Ascending aorta (tissue), 2 donors: ENCODE measurements around the gene UIMC1. TPM values are rescaled to one million over a fixed set of nuclear protein-coding genes. Genes with fewer than 3 reads are reported as not detected.

Source experiments
- DNase-seq, 2 donors: peaks; one replicate each; pipeline ENCODE4 v3.0.0-alpha.2; 2019; ENCODE audit warnings: low spot score in 2 of 2
- H3K27ac ChIP-seq, 2 donors: fragments of 200-600 bp; sonication (generic); one replicate each; pipeline ENCODE4 v1.5.1; 2016 to 2017; ENCODE audit warnings: mild to moderate bottlenecking in 1 of 2
- H3K27me3 ChIP-seq: fragments of 200-600 bp; sonication (generic); one replicate; pipeline ENCODE4 v1.5.1; 2017
- H3K36me3 ChIP-seq, 2 donors: fragments of 200-600 bp; sonication (generic); one replicate each; pipeline ENCODE4 v1.5.1; 2016
- H3K4me1 ChIP-seq, 2 donors: fragments of 200-600 bp; sonication (generic); one replicate each; pipeline ENCODE4 v1.5.1; 2016 to 2017; ENCODE audit warnings: mild to moderate bottlenecking in 1 of 2
- H3K4me3 ChIP-seq, 2 donors: fragments of 200-600 bp; sonication (generic); one replicate each; pipeline ENCODE4 v1.5.1; 2016 to 2017; ENCODE audit warnings: mild to moderate bottlenecking in 1 of 2
- H3K9me3 ChIP-seq, 2 donors: fragments of 200-600 bp; sonication (generic); one replicate each; pipeline ENCODE4 v1.5.1; 2016
- intact Hi-C: fragments of 100-400 bp; cut with DNase I; formaldehyde crosslinking; loops from one replicate; pipeline ENCODE4 v1.15.1; 2023
- total RNA-seq: library from RNA; depleted of rRNA; stranded (reverse); fragments of >200 nt; gene quantifications from one replicate; pipeline ENCODE4 v1.1.0, GENCODE V29; 2016
- TF ChIP-seq, protein P1 (sequence below), 3 experiments: fragments of 200-600 bp in 2 of 3; fragments of 450-650 bp in 1 of 3; sonication (generic) in 2 of 3; IDR thresholded peaks; one replicate each; pipeline ENCODE4 v1.5.1; 2016 to 2019; ENCODE audit warnings: antibody characterized with exemption in 3 of 3, mild to moderate bottlenecking in 1 of 3, moderate library complexity in 1 of 3

UIMC1 gene
- total RNA-seq, 1 donor from 2014 or later: 32.5 TPM

- TF ChIP-seq, protein P1, sequence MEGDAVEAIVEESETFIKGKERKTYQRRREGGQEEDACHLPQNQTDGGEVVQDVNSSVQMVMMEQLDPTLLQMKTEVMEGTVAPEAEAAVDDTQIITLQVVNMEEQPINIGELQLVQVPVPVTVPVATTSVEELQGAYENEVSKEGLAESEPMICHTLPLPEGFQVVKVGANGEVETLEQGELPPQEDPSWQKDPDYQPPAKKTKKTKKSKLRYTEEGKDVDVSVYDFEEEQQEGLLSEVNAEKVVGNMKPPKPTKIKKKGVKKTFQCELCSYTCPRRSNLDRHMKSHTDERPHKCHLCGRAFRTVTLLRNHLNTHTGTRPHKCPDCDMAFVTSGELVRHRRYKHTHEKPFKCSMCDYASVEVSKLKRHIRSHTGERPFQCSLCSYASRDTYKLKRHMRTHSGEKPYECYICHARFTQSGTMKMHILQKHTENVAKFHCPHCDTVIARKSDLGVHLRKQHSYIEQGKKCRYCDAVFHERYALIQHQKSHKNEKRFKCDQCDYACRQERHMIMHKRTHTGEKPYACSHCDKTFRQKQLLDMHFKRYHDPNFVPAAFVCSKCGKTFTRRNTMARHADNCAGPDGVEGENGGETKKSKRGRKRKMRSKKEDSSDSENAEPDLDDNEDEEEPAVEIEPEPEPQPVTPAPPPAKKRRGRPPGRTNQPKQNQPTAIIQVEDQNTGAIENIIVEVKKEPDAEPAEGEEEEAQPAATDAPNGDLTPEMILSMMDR (IDR thresholded peaks at IDR 0.05): no peak
- no peak overlapping the region for H3K4me3 ChIP-seq
- H3K27me3 ChIP-seq: no peaks in the 10 kb centered on the region
- no peak for DNase-seq
- H3K9me3 ChIP-seq: no peaks in the 10 kb centered on the region
- no peaks in the 10 kb centered on the region for H3K4me1 ChIP-seq
- intact Hi-C loops: no loop called here
- no peak overlapping the region for H3K27ac ChIP-seq
- peaks cover 41 to 66% of the 10 kb centered on the region in 2 donors for H3K36me3 ChIP-seq
These were observed 97.8 kb downstream of the UIMC1 start for GRCh38 chr5:176908675-176909368.

- Histone ChIP-seq H3K27ac (no peak overlapping the region), H3K36me3 (peaks cover 41 to 82% of the 10 kb centered on the region in 2 donors), H3K9me3 (no peaks in the 10 kb centered on the region), H3K27me3 (no peaks in the 10 kb centered on the region), H3K4me3 (no peak overlapping the region), H3K4me1 (no peaks in the 10 kb centered on the region)
- TF ChIP-seq, protein P1 (IDR thresholded peaks at IDR 0.05): no peak
- no peak for DNase-seq
- intact Hi-C loops: no loop called here
These were observed 99.8 kb downstream of the UIMC1 start for GRCh38 chr5:176906796-176907195.

GRCh38 chr5:176906126-176906525, 100.5 kb downstream of the UIMC1 start:
- Histone ChIP-seq H3K4me3 (no peak overlapping the region), H3K9me3 (no peaks in the 10 kb centered on the region), H3K4me1 (no peaks in the 10 kb centered on the region), H3K36me3 (peaks cover 41 to 79% of the 10 kb centered on the region in 2 donors), H3K27me3 (no peaks in the 10 kb centered on the region), H3K27ac (no peak overlapping the region)
- peak in 1 of 2 donors; percentile 12 for DNase-seq
- TF ChIP-seq, protein P1 (IDR thresholded peaks at IDR 0.05): no peak
- intact Hi-C loops: no loop called here

DNA sequence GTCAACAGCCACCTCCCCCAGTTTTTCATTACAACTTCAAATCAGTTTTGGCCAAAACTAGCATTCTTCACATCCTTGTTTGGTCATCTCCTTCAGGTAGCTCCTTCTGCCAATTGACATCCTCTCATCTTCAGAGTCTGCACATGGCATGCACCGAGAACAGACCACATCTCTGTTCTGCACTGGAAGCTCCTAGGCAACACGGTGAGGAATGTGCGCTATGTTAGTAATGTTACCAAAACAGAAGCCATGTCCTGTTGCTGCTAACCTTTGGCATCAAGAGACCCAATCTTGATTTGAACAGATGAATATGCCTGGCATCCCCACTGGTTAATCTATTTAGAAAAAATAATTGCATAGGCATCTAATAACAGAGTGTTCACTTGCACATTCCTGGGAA, 102.3 kb downstream of the UIMC1 start:
- H3K4me1 ChIP-seq: no peaks in the 10 kb centered on the region
- no peak overlapping the region for H3K4me3 ChIP-seq
- no peaks in the 10 kb centered on the region for H3K27me3 ChIP-seq
- no peak for DNase-seq
- H3K36me3 ChIP-seq: peaks cover 38 to 71% of the 10 kb centered on the region in 2 donors
- no peak overlapping the region for H3K27ac ChIP-seq
- no peaks in the 10 kb centered on the region for H3K9me3 ChIP-seq
- intact Hi-C loops: no loop called here
- TF ChIP-seq, protein P1 (IDR thresholded peaks at IDR 0.05): no peak

DNA sequence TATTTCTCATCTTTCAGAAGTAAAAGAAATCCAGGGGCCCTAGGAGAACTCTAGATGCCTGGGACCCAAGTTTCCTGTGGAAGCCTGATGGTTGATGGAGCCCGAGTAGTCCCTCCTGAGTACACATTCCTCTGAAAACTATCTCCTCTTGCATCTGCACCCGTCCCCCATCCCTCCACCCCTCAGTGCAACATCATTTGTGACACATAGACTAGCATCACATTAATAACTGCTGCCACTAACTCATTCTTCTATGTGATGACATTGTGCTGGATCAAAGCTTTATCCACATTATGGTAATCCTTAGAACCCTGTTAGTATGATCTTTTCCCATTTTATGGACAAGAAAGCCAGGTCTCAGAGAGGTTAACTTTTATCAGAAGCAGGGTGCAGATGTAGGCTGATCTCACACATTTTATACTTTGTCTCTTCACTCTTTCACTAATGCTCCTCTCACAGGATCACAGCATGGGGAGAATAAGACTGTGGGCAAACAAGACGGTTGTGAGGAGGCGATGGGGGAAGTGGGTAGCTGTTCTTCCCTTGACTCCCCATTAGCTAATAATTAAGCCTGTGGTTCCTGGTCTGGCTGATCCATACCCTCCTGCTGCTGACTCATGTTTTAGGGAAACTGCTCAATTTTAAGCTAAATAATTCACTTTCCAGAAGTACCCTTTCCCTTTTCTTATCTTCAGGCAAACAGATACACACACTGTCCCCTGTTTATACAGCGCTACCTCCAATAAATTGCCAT, 103.5 kb downstream of the UIMC1 start:
- Histone ChIP-seq H3K4me3 (no peak overlapping the region), H3K9me3 (no peaks in the 10 kb centered on the region), H3K27me3 (no peaks in the 10 kb centered on the region), H3K27ac (no peak overlapping the region), H3K4me1 (no peaks in the 10 kb centered on the region), H3K36me3 (peaks cover 35 to 59% of the 10 kb centered on the region in 2 donors)
- TF ChIP-seq, protein P1 (IDR thresholded peaks at IDR 0.05): no peak
- intact Hi-C loops: no loop called here
- DNase-seq: peak in 1 of 2 donors; percentile 43
